HL-60 (cell line): ENCODE measurements around the gene NIP7.

Source experiments
- POLR2AphosphoS5 ChIP-seq: IDR thresholded peaks from 2 replicates; pipeline ENCODE4 v1.6.1; 2012; ENCODE audit warnings: low read depth
- REST ChIP-seq: IDR thresholded peaks from 2 replicates; pipeline ENCODE4 v1.6.1; 2012; ENCODE audit warnings: low read depth; ENCODE audit not compliant: insufficient replicate concordance

- no peak for TF ChIP-seq REST
- no peak for TF ChIP-seq POLR2AphosphoS5
These were observed 32.5 kb upstream of the NIP7 start for GRCh38 chr16:69307091-69307490.
